Transverse colon (tissue), 4 donors: ENCODE results near the gene MYOM1. TPM values are rescaled to one million over a fixed set of nuclear protein-coding genes. Genes with fewer than 3 reads are reported as not detected.

Source experiments
- DNase-seq: peaks from one replicate; pipeline ENCODE4 v3.0.0-alpha.2; 2019
- H3K27ac ChIP-seq, 4 donors: fragments of 200-600 bp; sonication (generic); 2 replicates each; pipeline ENCODE4 v1.5.1; 2016 to 2018; ENCODE audit warnings: inconsistent platforms in 4 of 4
- H3K27me3 ChIP-seq: fragments of 200-600 bp; sonication (generic); 2 replicates; pipeline ENCODE4 v1.5.1; 2017; ENCODE audit warnings: inconsistent platforms
- H3K36me3 ChIP-seq, 4 donors: fragments of 200-600 bp; sonication (generic); 2 replicates each; pipeline ENCODE4 v1.5.1; 2017 to 2019; ENCODE audit warnings: inconsistent platforms in 4 of 4
- H3K4me1 ChIP-seq, 4 donors: fragments of 200-600 bp; sonication (generic); 2 replicates each; pipeline ENCODE4 v1.5.1; 2017 to 2020; ENCODE audit warnings: inconsistent platforms in 4 of 4
- H3K4me3 ChIP-seq, 4 donors: fragments of 200-600 bp; sonication (generic); 1 replicate in 1 of 4; 2 replicates in 3 of 4; pipeline versions ENCODE4 v1.5.1 to v1.6.1; 2017 to 2019; ENCODE audit warnings: inconsistent platforms in 4 of 4
- H3K9me3 ChIP-seq, 2 donors: fragments of 200-600 bp; sonication (generic); 2 replicates each; pipeline ENCODE4 v1.5.1; 2017 to 2019; ENCODE audit warnings: inconsistent platforms in 2 of 2
- EP300 ChIP-seq: sonication (generic); formaldehyde crosslinking; IDR thresholded peaks from one replicate; pipeline ENCODE4 v1.6.1; 2017; ENCODE audit warnings: antibody characterized with exemption, low read depth
- POLR2A ChIP-seq: fragments of 450-650 bp; IDR thresholded peaks from one replicate; pipeline ENCODE4 v1.6.1; 2016; ENCODE audit warnings: antibody characterized with exemption, mild to moderate bottlenecking, moderate library complexity
- POLR2AphosphoS5 ChIP-seq, 3 donors: sonication (generic); formaldehyde crosslinking; IDR thresholded peaks; one replicate each; pipeline ENCODE4 v1.6.1; 2016; ENCODE audit warnings: antibody characterized with exemption in 3 of 3
- WGBS, 2 donors: methylation state at CpG; one replicate each; pipeline ENCODE4 v1.1.5; 2018; ENCODE audit warnings: low coverage in 1 of 2; 5-methylcytosine and 5-hydroxymethylcytosine counted together
- in situ Hi-C, 4 donors: fragments of 200-750 bp; cut with MboI; loops; one replicate each; pipeline versions ENCODE4 v1.15.0 to v1.15.1; 2017; ENCODE audit warnings: low sequenced_read_pairs in 3 of 4, low pct_ligation_motif_present in 1 of 4, low pct_unique_long_range_greater_than_20kb in 1 of 4
- intact Hi-C: fragments of 100-400 bp; cut with DNase I; formaldehyde crosslinking; loops from one replicate; pipeline ENCODE4 v1.15.1; 2023; ENCODE audit warnings: low total_unique reads
- total RNA-seq, 4 donors: library from RNA; depleted of rRNA; stranded (reverse); fragments of >200 nt; gene quantifications; one replicate each; pipeline ENCODE4 v1.1.0, GENCODE V29; 2016
- TF ChIP-seq, protein P1 (sequence below), 5 experiments: fragments of 200-600 bp in 3 of 5; fragments of 450-650 bp in 2 of 5; sonication (generic) in 3 of 5; IDR thresholded peaks; 1 replicate in 2 of 5; 2 replicates in 3 of 5; pipeline ENCODE4 v1.5.1; 2016 to 2017; ENCODE audit warnings: antibody characterized with exemption in 5 of 5, inconsistent platforms in 3 of 5, mild to moderate bottlenecking in 2 of 5, moderate library complexity in 1 of 5

The MYOM1 gene
- total RNA-seq, 4 donors from 2014 or later, result 6.0 to 30.4 (median 7.7) TPM

DNA sequence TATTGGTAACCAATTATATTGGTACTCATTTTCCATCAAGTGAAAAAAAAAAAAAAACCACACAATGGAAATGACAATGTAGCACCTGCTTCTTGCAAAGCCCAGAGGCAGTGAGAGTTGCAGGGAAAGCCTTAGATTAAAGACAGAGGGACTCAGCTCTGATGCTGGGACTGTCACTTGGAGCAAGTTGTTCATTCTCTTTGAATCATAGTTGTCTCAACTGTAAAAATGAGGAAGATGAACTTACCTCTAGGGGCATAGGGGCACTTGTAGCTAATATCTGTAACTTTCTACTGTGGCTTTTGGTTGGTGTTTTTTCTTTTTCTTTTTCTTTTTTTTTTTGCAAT lies 125.5 kb downstream of the MYOM1 start:
- no peak for DNase-seq
- intact Hi-C loops, result no loop called here
- TF ChIP-seq, protein P1, sequence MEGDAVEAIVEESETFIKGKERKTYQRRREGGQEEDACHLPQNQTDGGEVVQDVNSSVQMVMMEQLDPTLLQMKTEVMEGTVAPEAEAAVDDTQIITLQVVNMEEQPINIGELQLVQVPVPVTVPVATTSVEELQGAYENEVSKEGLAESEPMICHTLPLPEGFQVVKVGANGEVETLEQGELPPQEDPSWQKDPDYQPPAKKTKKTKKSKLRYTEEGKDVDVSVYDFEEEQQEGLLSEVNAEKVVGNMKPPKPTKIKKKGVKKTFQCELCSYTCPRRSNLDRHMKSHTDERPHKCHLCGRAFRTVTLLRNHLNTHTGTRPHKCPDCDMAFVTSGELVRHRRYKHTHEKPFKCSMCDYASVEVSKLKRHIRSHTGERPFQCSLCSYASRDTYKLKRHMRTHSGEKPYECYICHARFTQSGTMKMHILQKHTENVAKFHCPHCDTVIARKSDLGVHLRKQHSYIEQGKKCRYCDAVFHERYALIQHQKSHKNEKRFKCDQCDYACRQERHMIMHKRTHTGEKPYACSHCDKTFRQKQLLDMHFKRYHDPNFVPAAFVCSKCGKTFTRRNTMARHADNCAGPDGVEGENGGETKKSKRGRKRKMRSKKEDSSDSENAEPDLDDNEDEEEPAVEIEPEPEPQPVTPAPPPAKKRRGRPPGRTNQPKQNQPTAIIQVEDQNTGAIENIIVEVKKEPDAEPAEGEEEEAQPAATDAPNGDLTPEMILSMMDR (IDR thresholded peaks at IDR 0.05), result no peak
- TF ChIP-seq POLR2A (no peak), EP300 (no peak), POLR2AphosphoS5 (IDR thresholded peaks at IDR 0.05) (no peak)
- H3K4me3 ChIP-seq, result no peak overlapping the region
- H3K36me3 ChIP-seq, result no peaks in the 10 kb centered on the region
- in situ Hi-C loops, result no loop called here
- no peaks in the 10 kb centered on the region for H3K27me3 ChIP-seq
- peak overlapping the region in 2 of 4 donors; percentile 13 to 57 for H3K27ac ChIP-seq
- no peaks in the 10 kb centered on the region for H3K9me3 ChIP-seq
- H3K4me1 ChIP-seq, result peaks cover 3 to 20% (median 9%) of the 10 kb centered on the region in 4 donors

- intact Hi-C loops (no loop called here), in situ Hi-C loops (no loop called here)
- H3K9me3 ChIP-seq, result no peaks in the 10 kb centered on the region
- 41 to 59% methylated on average over 9 to 10 of the region's 10 CpGs for WGBS, 2 donors
- TF ChIP-seq EP300, result no peak
- TF ChIP-seq, protein P1 (IDR thresholded peaks at IDR 0.05), result no peak
- TF ChIP-seq POLR2AphosphoS5 (IDR thresholded peaks at IDR 0.05), result no peak
- TF ChIP-seq POLR2A, result no peak
- peaks cover 3 to 20% (median 9%) of the 10 kb centered on the region in 4 donors for H3K4me1 ChIP-seq
- peak; percentile 36 for DNase-seq
- H3K27ac ChIP-seq, result peak overlapping the region in 3 of 4 donors; percentile 13 to 57 (median 14)
- H3K4me3 ChIP-seq, result no peak overlapping the region
- H3K36me3 ChIP-seq, result no peaks in the 10 kb centered on the region
- no peaks in the 10 kb centered on the region for H3K27me3 ChIP-seq
Observed at GRCh38 chr18:3093624-3094337, 126.0 kb downstream of the MYOM1 start.

GRCh38 chr18:3092727-3093126 lies 127.0 kb downstream of the MYOM1 start:
- no peak for DNase-seq
- TF ChIP-seq EP300 (no peak), POLR2AphosphoS5 (IDR thresholded peaks at IDR 0.05) (no peak), POLR2A (no peak)
- TF ChIP-seq, protein P1 (IDR thresholded peaks at IDR 0.05), result no peak
- in situ Hi-C loops, result no loop called here
- H3K27ac ChIP-seq, result no peak overlapping the region
- intact Hi-C loops, result no loop called here
- no peaks in the 10 kb centered on the region for H3K9me3 ChIP-seq
- peaks cover 3 to 24% (median 9%) of the 10 kb centered on the region in 4 donors for H3K4me1 ChIP-seq
- no peak overlapping the region for H3K4me3 ChIP-seq
- WGBS, 2 donors, result 91 to 92% methylated on average over 4 to 7 of the region's 7 CpGs
- H3K36me3 ChIP-seq, result no peaks in the 10 kb centered on the region
- H3K27me3 ChIP-seq, result no peaks in the 10 kb centered on the region

DNA sequence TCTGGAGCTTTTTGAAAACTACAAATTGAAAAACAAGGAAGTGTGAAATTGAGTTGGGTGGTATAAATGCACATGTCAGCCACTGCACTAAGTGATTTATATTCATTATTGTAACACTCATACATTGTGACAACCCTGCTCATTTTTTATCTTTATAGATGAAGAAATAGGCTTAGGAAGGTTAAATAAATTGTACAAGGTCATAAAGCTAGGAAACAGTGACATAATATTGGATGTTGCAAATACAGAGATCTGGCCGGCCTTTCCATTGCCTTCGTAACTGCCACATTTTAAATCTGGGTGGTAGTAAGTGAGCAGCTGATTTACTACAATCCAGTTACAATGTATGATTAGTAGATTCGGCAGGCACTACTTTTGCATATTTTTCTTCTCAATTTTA lies 130.2 kb downstream of the MYOM1 start:
- in situ Hi-C loops (no loop called here), intact Hi-C loops (no loop called here)
- Histone ChIP-seq H3K27ac (no peak overlapping the region), H3K27me3 (no peaks in the 10 kb centered on the region), H3K36me3 (no peaks in the 10 kb centered on the region), H3K9me3 (no peaks in the 10 kb centered on the region), H3K4me1 (peaks cover 3 to 33% (median 13%) of the 10 kb centered on the region in 4 donors), H3K4me3 (no peak overlapping the region)
- 20 to 42% methylated on average over 3 of the region's 3 CpGs for WGBS, 2 donors
- no peak for TF ChIP-seq POLR2AphosphoS5 (IDR thresholded peaks at IDR 0.05)
- no peak for TF ChIP-seq POLR2A
- no peak for TF ChIP-seq EP300
- TF ChIP-seq, protein P1 (IDR thresholded peaks at IDR 0.05), result no peak
- no peak for DNase-seq
